Cardiac ventricle fibroblast (primary cell): ENCODE data around the gene NDUFA12. TPM values are rescaled to one million over a fixed set of nuclear protein-coding genes. Genes with fewer than 3 reads are reported as not detected.

Experiments used
- total RNA-seq: library from RNA; depleted of rRNA; stranded (reverse); fragments of >200 nt; gene quantifications from 2 replicates; pipeline ENCODE4 v1.2.3, GENCODE V29; 2015

NDUFA12 gene
- total RNA-seq: 71.1 and 137 TPM in 2 replicates

GRCh38 chr12:95003213-95003920 lies at the start of gene NDUFA12:
Gene NDUFA12, minus strand, starts transcription at chr12:95003697. Its CDS starts 17 bp downstream, at chr12:95003680.

Other genes starting within 250 kb of the NDUFA12 start
- gene NR2C1, start 69.9 kb upstream of the NDUFA12 start, total RNA-seq: 26.1 and 39.6 TPM in 2 replicates
- gene FGD6, start 213.8 kb upstream of the NDUFA12 start, total RNA-seq: 3.3 and 4.2 TPM in 2 replicates
- 18.4 and 29.7 TPM in 2 replicates for gene VEZT, start 214.1 kb upstream of the NDUFA12 start, total RNA-seq